ENCODE measurements around the gene STX3. TPM values are rescaled to one million over a fixed set of nuclear protein-coding genes. Genes with fewer than 3 reads are reported as not detected.
A peak's percentile ranks its signal among the peaks of the same experiment; 100 is the strongest.

Gene STX3
- total and polyA plus RNA-seq, 2 donors (not counting 3 experiments of a cell fraction or from before 2014, with no cell fraction given): 40.3 to 49.7 TPM

- ChIA-PET CTCF (interaction anchor here (0.8 to 2.8 kb wide), 8 partner anchors 9 to 143 kb away, joined by 3 to 15 read pairs (median 4); partner anchors contain the start of gene STX3), POLR2A (no interaction called here)
- FAIRE-seq (peak; percentile 90), DNase-seq (ENCODE audit: low read depth, low spot score) (peak; percentile 88)
- H3K36me3 ChIP-seq (ENCODE audit: control insufficient read depth in 2 of 2, extremely low read depth in 1 of 2, insufficient read depth in 2 of 2, low read length in 2 of 2): peaks cover 0 to 10% of the 10 kb centered on the region in 2 experiments
- no peak overlapping the region for H3K9ac ChIP-seq (replicated peaks; ENCODE audit: extremely low read depth, insufficient read depth, low read length)
- peak overlapping the region; percentile 43 for H3K4me2 ChIP-seq (ENCODE audit: insufficient read depth, low read length)
- dilution Hi-C loops (cut with MboI; ENCODE audit: extremely low pct_ligation_motif_present, low sequenced_read_pairs) (no loop called here), intact Hi-C loops (cut with micrococcal nuclease) (loop anchor here (1.0 kb wide), 1 partner anchor 11 kb away; no protein-coding TSS in a partner anchor)
- H3K4me1 ChIP-seq (ENCODE audit: control insufficient read depth, extremely low read depth, insufficient read depth, low read length): peaks cover 31% of the 10 kb centered on the region
- peaks cover 2% of the 10 kb centered on the region for H3K79me2 ChIP-seq (ENCODE audit: control insufficient read depth, insufficient read depth, low read length)
- H3K27ac ChIP-seq (ENCODE audit: insufficient read depth, low read depth, low read length): peak overlapping the region; percentile 31
- H3K9me3 ChIP-seq (replicated peaks; ENCODE audit: control insufficient read depth, insufficient read depth, low read length): no peaks in the 10 kb centered on the region
- BruUV-seq (replicated peaks): no TSS peak
- H3K9me1 ChIP-seq (replicated peaks; ENCODE audit: control insufficient read depth, extremely low read depth, insufficient read depth, low read length): no peaks in the 10 kb centered on the region
- no peaks in the 10 kb centered on the region for H4K20me1 ChIP-seq (replicated peaks; ENCODE audit: control insufficient read depth, extremely low read depth, insufficient read depth, low read length)
- H2AFZ ChIP-seq (ENCODE audit: low read depth, low read length): no peak overlapping the region
- TF ChIP-seq EZH2 (IDR thresholded peaks at IDR 0.05; ENCODE audit: borderline replicate concordance, low read depth, low read length, severe bottlenecking) (no peak), CTCF (IDR thresholded peaks at IDR 0.05; ENCODE audit: extremely low read depth in 1 of 2, insufficient read depth in 1 of 2, low read depth in 1 of 2, low read length in 2 of 2) (no peak), POLR2A (IDR thresholded peaks at IDR 0.05; ENCODE audit: low read depth, low read length) (no peak), POLR2AphosphoS5 (IDR thresholded peaks at IDR 0.05; ENCODE audit: insufficient read depth, low read depth, low read length) (peak; percentile 41), FOS (IDR thresholded peaks at IDR 0.05; ENCODE audit: borderline replicate concordance, insufficient read depth, low read length) (peak; percentile 94), MYC (IDR thresholded peaks at IDR 0.05; ENCODE audit: low read depth, low read length) (no peak), MAX (IDR thresholded peaks at IDR 0.05; ENCODE audit: insufficient read depth, insufficient read length) (no peak), GATA2 (IDR thresholded peaks at IDR 0.05; ENCODE audit: insufficient read depth, insufficient read length, low read depth, low read length) (peak; percentile 30), JUN (IDR thresholded peaks at IDR 0.05; ENCODE audit: borderline replicate concordance, insufficient read depth, insufficient read length, low read depth) (peak; percentile 76)
- H3K27me3 ChIP-seq (ENCODE audit: control insufficient read depth in 2 of 2, insufficient read depth in 2 of 2, low read length in 2 of 2): no peaks in the 10 kb centered on the region
- H3K4me3 ChIP-seq (replicated peaks in 1 of 3; ENCODE audit: insufficient read depth in 1 of 3, low read depth in 1 of 3, low read length in 3 of 3): no peak overlapping the region
Measured at GRCh38 chr11:59776210-59777066, 21.3 kb downstream of the STX3 start.
